Spinal cord (tissue), 10 donors: ENCODE data around the gene CRYBA4. TPM values are rescaled to one million over a fixed set of nuclear protein-coding genes. Genes with fewer than 3 reads are reported as not detected.

Experiments used
- DNase-seq, 6 donors: peaks; one replicate each; pipeline versions ENCODE4 v3.0.0 to v3.0.0-alpha.2; 2013 to 2015; ENCODE audit warnings: low spot score in 6 of 6, low read depth in 4 of 6
- H3K27ac ChIP-seq: one replicate; pipeline ENCODE4 v1.5.1; 2013; ENCODE audit warnings: low read depth, low read length, control low read depth
- H3K27me3 ChIP-seq: one replicate; pipeline ENCODE4 v1.6.1; 2013; ENCODE audit warnings: low read length; ENCODE audit not compliant: control insufficient read depth, insufficient read depth
- H3K36me3 ChIP-seq: one replicate; pipeline ENCODE4 v1.6.1; 2013; ENCODE audit warnings: low read length; ENCODE audit not compliant: control insufficient read depth, insufficient read depth
- H3K4me1 ChIP-seq: one replicate; pipeline ENCODE4 v1.6.1; 2013; ENCODE audit warnings: low read length; ENCODE audit not compliant: control insufficient read depth, insufficient read depth
- H3K4me3 ChIP-seq: one replicate; pipeline ENCODE4 v1.5.1; 2013; ENCODE audit warnings: low read depth, low read length, control low read depth
- H3K9me3 ChIP-seq: one replicate; pipeline ENCODE4 v1.6.1; 2013; ENCODE audit warnings: low read length; ENCODE audit not compliant: control insufficient read depth, insufficient read depth
- WGBS: methylation state at CpG from one replicate; pipeline ENCODE4 v1.1.5; 2013; ENCODE audit warnings: missing lambda C conversion rate; ENCODE audit not compliant: insufficient coverage; 5-methylcytosine and 5-hydroxymethylcytosine counted together
- polyA plus RNA-seq, 2 donors: library from polyadenylated mRNA; unstranded; fragments of 120-200 nt; gene quantifications; one replicate each; pipeline ENCODE4 v1.2.1, GENCODE V29; 2013; ENCODE audit not compliant: insufficient read length in 2 of 2
- total RNA-seq, 2 donors: library from RNA; depleted of rRNA in 1 of 2; stranded (reverse); fragments of 120-200 nt in 1 of 2; fragments of >200 nt in 1 of 2; gene quantifications; one replicate each; pipeline versions ENCODE4 v1.2.3 to v1.2.4, GENCODE V29; 2013 to 2014
- donor health status: healthy.

CRYBA4 gene
- total and polyA plus RNA-seq, 4 donors: not detected

GRCh38 chr22:26584010-26584409 lies 37.8 kb upstream of the CRYBA4 start:
- DNase-seq: no peak
- H3K27ac ChIP-seq: no peak overlapping the region
- no peaks in the 10 kb centered on the region for H3K27me3 ChIP-seq
- H3K4me3 ChIP-seq: no peak overlapping the region
- peaks cover 1% of the 10 kb centered on the region for H3K9me3 ChIP-seq
- peaks cover 13% of the 10 kb centered on the region for H3K4me1 ChIP-seq
- H3K36me3 ChIP-seq: peaks cover 2% of the 10 kb centered on the region
- WGBS: 71% methylated on average over 1 of the region's 4 CpGs

GRCh38 chr22:26585104-26585790 lies 36.5 kb upstream of the CRYBA4 start:
- peak in 2 of 6 donors; percentile 47 to 55 for DNase-seq
- peaks cover 20% of the 10 kb centered on the region for H3K4me1 ChIP-seq
- H3K9me3 ChIP-seq: peaks cover 1% of the 10 kb centered on the region
- H3K36me3 ChIP-seq: no peaks in the 10 kb centered on the region
- H3K27ac ChIP-seq: no peak overlapping the region
- H3K4me3 ChIP-seq: no peak overlapping the region
- H3K27me3 ChIP-seq: no peaks in the 10 kb centered on the region
- 37% methylated on average over 10 of the region's 11 CpGs for WGBS

GRCh38 chr22:26586556-26587325 lies 35.0 kb upstream of the CRYBA4 start:
- H3K4me3 ChIP-seq: no peak overlapping the region
- H3K36me3 ChIP-seq: no peaks in the 10 kb centered on the region
- H3K27me3 ChIP-seq: no peaks in the 10 kb centered on the region
- H3K27ac ChIP-seq: no peak overlapping the region
- peaks cover 23% of the 10 kb centered on the region for H3K4me1 ChIP-seq
- peaks cover 1% of the 10 kb centered on the region for H3K9me3 ChIP-seq
- no peak for DNase-seq
- WGBS: 86% methylated on average over 9 of the region's 11 CpGs

DNA sequence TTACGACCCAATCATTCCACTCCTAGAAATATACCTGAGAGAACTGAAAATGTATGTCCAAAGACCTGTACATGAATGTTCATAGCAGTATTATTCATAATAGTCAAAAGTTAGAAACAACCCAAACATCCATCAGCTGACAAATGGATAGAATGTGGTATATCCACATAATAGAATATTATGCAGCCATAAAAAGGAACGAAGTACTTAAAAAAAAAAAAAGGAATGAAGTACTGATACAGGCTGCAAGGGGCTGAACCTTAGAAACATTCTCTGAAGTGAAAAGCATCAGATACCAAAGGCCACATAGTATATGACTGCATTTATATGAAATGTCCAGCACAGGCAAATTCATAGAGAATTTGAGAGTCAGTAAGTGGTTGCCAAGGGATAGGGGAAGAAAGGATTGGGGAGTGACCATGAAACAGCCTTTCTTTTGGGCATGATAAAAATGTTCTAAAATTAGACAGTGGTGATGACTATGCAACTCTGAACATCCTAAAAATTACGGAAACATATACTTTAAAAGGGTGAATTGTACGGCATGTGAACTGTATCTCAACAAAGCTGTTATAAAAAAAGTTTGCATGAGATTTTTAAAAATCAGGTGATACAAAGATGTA lies 33.7 kb upstream of the CRYBA4 start:
- Histone ChIP-seq H3K36me3 (no peaks in the 10 kb centered on the region), H3K4me1 (peaks cover 23% of the 10 kb centered on the region), H3K9me3 (peaks cover 1% of the 10 kb centered on the region), H3K27ac (no peak overlapping the region), H3K4me3 (no peak overlapping the region), H3K27me3 (no peaks in the 10 kb centered on the region)
- WGBS: no CpG with 5 or more reads among the region's 4 CpGs
- DNase-seq: no peak

GRCh38 chr22:26588729-26589366 lies 32.9 kb upstream of the CRYBA4 start:
- DNase-seq: peak in 1 of 6 donors; percentile 15
- Histone ChIP-seq H3K9me3 (peaks cover 1% of the 10 kb centered on the region), H3K4me3 (peak overlapping the region; percentile 53), H3K4me1 (peaks cover 23% of the 10 kb centered on the region), H3K27ac (no peak overlapping the region), H3K36me3 (no peaks in the 10 kb centered on the region), H3K27me3 (no peaks in the 10 kb centered on the region)
- 64% methylated on average over 9 of the region's 14 CpGs for WGBS

GRCh38 chr22:26589367-26589844 lies 32.4 kb upstream of the CRYBA4 start:
- Histone ChIP-seq H3K4me3 (peak overlapping the region; percentile 53), H3K4me1 (peaks cover 23% of the 10 kb centered on the region), H3K27ac (no peak overlapping the region), H3K9me3 (peaks cover 1% of the 10 kb centered on the region), H3K27me3 (no peaks in the 10 kb centered on the region), H3K36me3 (no peaks in the 10 kb centered on the region)
- 0% methylated on average over 38 of the region's 44 CpGs for whole genome bisulfite sequencing
- DNase-seq: no peak

DNA sequence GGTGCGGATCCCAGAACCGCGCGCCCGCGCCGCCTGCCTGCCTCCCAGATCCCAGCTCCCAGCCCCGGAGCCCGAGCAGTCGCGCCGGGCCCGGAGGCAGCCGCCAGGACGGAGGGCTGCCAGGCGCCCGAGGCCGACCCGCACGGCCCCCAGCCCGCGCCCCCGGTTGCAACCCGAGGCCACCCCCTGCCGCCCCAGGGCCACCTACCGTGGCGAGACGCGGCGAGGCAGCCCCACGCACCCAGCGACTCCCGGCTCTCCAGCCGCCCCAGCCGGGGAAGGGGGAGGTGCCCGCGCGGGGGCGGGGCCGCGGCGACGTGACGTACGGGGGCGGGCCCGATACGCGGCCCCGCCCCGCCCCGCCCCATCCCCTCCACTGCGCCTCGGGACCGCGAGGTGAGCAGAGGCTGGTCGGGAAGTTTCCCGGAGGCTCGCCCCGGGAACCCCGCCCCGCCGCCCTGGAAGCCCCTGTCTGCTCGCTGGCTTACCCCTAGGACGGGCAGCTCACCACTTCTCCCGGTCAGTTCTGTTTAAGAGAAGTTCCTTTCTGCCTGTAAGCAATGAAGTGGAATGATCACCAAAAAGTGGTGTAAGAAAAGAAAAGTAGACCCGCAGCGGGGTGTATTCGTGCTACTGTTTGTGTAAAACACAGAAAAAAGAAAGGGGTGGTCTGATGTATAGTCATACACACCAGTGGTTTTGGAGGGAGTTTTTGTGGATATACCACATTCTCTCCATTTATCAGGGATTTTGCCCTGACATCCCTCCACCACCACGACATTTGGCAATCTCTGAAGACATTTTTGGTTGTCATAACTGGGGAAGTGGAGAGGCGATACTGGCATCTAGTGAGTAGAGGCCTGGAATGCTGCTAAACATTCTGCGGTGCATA lies 31.7 kb upstream of the CRYBA4 start, which contains the start of gene TPST2:
Gene TPST2 (minus strand): TSS at position 288 of the 892 bp plus-strand sequence. CDS start 48,502 bp downstream, outside the sequence.
- Histone ChIP-seq H3K4me1 (peaks cover 20% of the 10 kb centered on the region), H3K27ac (no peak within 1 kb of the TSS), H3K4me3 (peak within 1 kb of the TSS; percentile 65), H3K27me3 (no peaks in the 10 kb centered on the region), H3K36me3 (no peaks in the 10 kb centered on the region), H3K9me3 (peaks cover 1% of the 10 kb centered on the region)
- WGBS: 1% methylated on average over 66 of the region's 72 CpGs
- DNase-seq: peak; percentile 38 to 92 (median 58)

DNA sequence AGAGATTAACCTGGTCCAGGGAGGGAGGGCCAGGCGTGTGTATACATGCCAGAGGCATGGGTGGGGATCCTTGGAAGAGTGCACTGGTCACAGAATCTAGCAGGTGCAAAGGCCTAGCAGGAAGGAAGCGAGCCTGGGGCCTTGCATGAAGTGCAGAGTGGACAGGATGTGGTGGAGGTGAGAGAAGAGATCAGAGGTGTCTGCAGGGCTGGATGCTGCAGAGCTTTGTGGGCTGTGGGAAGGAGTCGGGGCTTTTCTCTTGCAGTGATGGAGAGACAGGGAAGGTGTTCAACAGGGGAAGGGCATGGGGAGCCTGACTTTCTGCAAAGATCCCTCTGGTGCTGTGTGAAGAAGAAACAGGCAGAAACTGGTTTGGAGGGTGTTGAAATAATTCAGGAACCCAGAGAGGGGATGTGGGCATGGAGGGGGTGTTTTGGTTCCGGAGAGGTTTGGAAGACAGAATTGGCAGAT lies 29.3 kb upstream of the CRYBA4 start:
- peaks cover 15% of the 10 kb centered on the region for H3K4me1 ChIP-seq
- H3K9me3 ChIP-seq: peaks cover 1% of the 10 kb centered on the region
- no peak overlapping the region for H3K27ac ChIP-seq
- DNase-seq: no peak
- H3K4me3 ChIP-seq: no peak overlapping the region
- H3K27me3 ChIP-seq: no peaks in the 10 kb centered on the region
- no peaks in the 10 kb centered on the region for H3K36me3 ChIP-seq
- WGBS: 85% methylated on average over 4 of the region's 4 CpGs
